Epithelial cell of esophagus (primary cell): ENCODE data around the gene SPOCK1.

Experiments
- DNase-seq: peaks from one replicate; pipeline ENCODE4 v3.0.0; 2010; ENCODE audit warnings: low read depth
- H3K4me3 ChIP-seq: 2 replicates; pipeline ENCODE4 v1.5.1; 2011; ENCODE audit warnings: mild to moderate bottlenecking, low read length, control low read depth
- CTCF ChIP-seq: IDR thresholded peaks from 2 replicates; pipeline ENCODE4 v1.5.1; 2011; ENCODE audit warnings: low read depth, mild to moderate bottlenecking, low read length, control low read depth, inconsistent platforms; ENCODE audit not compliant: insufficient read depth; ENCODE audit errors: missing control alignments

Gene SPOCK1

GRCh38 chr5:137115152-137115551 is 384.0 kb downstream of the SPOCK1 start:
- H3K4me3 ChIP-seq = no peak overlapping the region
- TF ChIP-seq CTCF = no peak
- no peak for DNase-seq

- peak; percentile 68 for DNase-seq
- no peak for TF ChIP-seq CTCF
- H3K4me3 ChIP-seq = no peak overlapping the region
These were observed 384.6 kb downstream of the SPOCK1 start for GRCh38 chr5:137114529-137114928.

- TF ChIP-seq CTCF = no peak
- DNase-seq = no peak
- no peak overlapping the region for H3K4me3 ChIP-seq
These were observed 385.2 kb downstream of the SPOCK1 start for GRCh38 chr5:137113939-137114338.

- no peak for TF ChIP-seq CTCF
- H3K4me3 ChIP-seq = no peak overlapping the region
- DNase-seq = no peak
These were observed 386.0 kb downstream of the SPOCK1 start for GRCh38 chr5:137113161-137113560.

GRCh38 chr5:137105351-137106035 is 393.6 kb downstream of the SPOCK1 start:
- TF ChIP-seq CTCF = no peak
- no peak for DNase-seq

GRCh38 chr5:137101544-137101943 is 397.6 kb downstream of the SPOCK1 start:
- H3K4me3 ChIP-seq = no peak overlapping the region
- no peak for TF ChIP-seq CTCF
- no peak for DNase-seq

More at GRCh38 chr5:137105351-137106035, 393.6 kb downstream of the SPOCK1 start:
- no peak overlapping the region for H3K4me3 ChIP-seq

GRCh38 chr5:137099651-137100050 is 399.5 kb downstream of the SPOCK1 start:
- TF ChIP-seq CTCF = no peak
- H3K4me3 ChIP-seq = no peak overlapping the region
- DNase-seq = no peak
